ENCODE results near the gene GALT. TPM values are rescaled to one million over a fixed set of nuclear protein-coding genes. Genes with fewer than 3 reads are reported as not detected.

GALT gene
- total and polyA plus RNA-seq, 2 of the 13 experiments (the other 11 are each of a cell fraction or from before 2014, with no cell fraction given): 40.4 to 46.3 TPM

DNA sequence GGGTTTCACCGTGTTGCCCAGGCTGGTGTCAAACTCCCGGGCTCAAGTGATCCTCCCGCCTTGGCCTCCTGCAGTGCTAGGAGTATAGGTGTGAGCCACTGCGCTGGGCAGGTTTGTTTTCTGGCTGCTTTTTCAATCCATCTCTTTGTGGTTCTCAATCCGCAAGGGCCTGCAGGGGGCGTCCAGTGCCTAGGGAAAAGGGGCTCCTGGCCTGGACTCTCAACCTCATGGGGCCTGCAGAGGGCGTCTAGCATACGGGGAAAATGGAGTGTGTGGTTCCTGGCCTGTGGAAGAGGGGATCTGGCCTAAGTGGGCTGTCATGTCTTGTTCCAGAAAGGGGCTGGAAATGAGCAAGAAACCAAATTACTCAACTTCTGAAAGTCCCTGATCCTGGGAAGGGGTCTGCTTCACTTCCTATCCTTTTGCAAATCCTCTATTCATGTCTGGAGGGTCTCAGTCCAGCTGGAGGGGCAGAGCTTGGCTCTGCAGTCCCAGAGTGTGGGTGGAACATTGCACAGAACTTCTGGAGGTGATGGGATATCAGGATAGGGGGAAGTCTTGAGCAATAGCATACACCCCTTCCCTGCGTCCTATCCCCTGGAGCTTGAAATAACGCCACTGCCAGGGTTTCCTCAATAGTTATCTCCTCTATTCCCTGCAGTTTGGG is 28.7 kb downstream of the GALT start (continued):
- TF ChIP-seq, protein P1, sequence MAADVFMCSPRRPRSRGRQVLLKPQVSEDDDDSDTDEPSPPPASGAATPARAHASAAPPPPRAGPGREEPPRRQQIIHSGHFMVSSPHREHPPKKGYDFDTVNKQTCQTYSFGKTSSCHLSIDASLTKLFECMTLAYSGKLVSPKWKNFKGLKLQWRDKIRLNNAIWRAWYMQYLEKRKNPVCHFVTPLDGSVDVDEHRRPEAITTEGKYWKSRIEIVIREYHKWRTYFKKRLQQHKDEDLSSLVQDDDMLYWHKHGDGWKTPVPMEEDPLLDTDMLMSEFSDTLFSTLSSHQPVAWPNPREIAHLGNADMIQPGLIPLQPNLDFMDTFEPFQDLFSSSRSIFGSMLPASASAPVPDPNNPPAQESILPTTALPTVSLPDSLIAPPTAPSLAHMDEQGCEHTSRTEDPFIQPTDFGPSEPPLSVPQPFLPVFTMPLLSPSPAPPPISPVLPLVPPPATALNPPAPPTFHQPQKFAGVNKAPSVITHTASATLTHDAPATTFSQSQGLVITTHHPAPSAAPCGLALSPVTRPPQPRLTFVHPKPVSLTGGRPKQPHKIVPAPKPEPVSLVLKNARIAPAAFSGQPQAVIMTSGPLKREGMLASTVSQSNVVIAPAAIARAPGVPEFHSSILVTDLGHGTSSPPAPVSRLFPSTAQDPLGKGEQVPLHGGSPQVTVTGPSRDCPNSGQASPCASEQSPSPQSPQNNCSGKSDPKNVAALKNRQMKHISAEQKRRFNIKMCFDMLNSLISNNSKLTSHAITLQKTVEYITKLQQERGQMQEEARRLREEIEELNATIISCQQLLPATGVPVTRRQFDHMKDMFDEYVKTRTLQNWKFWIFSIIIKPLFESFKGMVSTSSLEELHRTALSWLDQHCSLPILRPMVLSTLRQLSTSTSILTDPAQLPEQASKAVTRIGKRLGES (CRISPR knock-in tag; IDR thresholded peaks at IDR 0.05; ENCODE audit: borderline replicate concordance): no peak
- TF ChIP-seq BRD4 (CRISPR knock-in tag; IDR thresholded peaks at IDR 0.05) (no peak), SP140L (CRISPR knock-in tag; IDR thresholded peaks at IDR 0.05; ENCODE audit: borderline replicate concordance) (no peak), ZNF773 (CRISPR knock-in tag; IDR thresholded peaks at IDR 0.05; ENCODE audit: borderline replicate concordance) (no peak), ZNF629 (CRISPR knock-in tag; conservative IDR thresholded peaks at IDR 0.05) (no peak), HNRNPL (IDR thresholded peaks at IDR 0.05; ENCODE audit: low read depth, low read length) (no peak), REL (CRISPR knock-in tag; conservative IDR thresholded peaks at IDR 0.05) (no peak), ZNF720 (CRISPR knock-in tag; IDR thresholded peaks at IDR 0.05) (no peak), ZNF703 (CRISPR knock-in tag; IDR thresholded peaks at IDR 0.05; ENCODE audit: borderline replicate concordance) (no peak), EEA1 (CRISPR knock-in tag; IDR thresholded peaks at IDR 0.05; ENCODE audit: borderline replicate concordance) (no peak), ZNF251 (CRISPR knock-in tag; IDR thresholded peaks at IDR 0.05) (no peak), ZNF510 (CRISPR knock-in tag; IDR thresholded peaks at IDR 0.05; ENCODE audit: low read depth) (no peak), JUND (CRISPR knock-in tag; IDR thresholded peaks at IDR 0.05) (no peak), ZNF24 (IDR thresholded peaks at IDR 0.05) (no peak)
- TF ChIP-seq, protein P2, sequence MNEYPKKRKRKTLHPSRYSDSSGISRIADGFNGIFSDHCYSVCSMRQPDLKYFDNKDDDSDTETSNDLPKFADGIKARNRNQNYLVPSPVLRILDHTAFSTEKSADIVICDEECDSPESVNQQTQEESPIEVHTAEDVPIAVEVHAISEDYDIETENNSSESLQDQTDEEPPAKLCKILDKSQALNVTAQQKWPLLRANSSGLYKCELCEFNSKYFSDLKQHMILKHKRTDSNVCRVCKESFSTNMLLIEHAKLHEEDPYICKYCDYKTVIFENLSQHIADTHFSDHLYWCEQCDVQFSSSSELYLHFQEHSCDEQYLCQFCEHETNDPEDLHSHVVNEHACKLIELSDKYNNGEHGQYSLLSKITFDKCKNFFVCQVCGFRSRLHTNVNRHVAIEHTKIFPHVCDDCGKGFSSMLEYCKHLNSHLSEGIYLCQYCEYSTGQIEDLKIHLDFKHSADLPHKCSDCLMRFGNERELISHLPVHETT (CRISPR knock-in tag; conservative IDR thresholded peaks at IDR 0.05): no peak
- TF ChIP-seq, protein P3, sequence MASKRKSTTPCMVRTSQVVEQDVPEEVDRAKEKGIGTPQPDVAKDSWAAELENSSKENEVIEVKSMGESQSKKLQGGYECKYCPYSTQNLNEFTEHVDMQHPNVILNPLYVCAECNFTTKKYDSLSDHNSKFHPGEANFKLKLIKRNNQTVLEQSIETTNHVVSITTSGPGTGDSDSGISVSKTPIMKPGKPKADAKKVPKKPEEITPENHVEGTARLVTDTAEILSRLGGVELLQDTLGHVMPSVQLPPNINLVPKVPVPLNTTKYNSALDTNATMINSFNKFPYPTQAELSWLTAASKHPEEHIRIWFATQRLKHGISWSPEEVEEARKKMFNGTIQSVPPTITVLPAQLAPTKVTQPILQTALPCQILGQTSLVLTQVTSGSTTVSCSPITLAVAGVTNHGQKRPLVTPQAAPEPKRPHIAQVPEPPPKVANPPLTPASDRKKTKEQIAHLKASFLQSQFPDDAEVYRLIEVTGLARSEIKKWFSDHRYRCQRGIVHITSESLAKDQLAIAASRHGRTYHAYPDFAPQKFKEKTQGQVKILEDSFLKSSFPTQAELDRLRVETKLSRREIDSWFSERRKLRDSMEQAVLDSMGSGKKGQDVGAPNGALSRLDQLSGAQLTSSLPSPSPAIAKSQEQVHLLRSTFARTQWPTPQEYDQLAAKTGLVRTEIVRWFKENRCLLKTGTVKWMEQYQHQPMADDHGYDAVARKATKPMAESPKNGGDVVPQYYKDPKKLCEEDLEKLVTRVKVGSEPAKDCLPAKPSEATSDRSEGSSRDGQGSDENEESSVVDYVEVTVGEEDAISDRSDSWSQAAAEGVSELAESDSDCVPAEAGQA (IDR thresholded peaks at IDR 0.05; ENCODE audit: low read depth): no peak
- TF ChIP-seq, protein P3 (CRISPR knock-in tag; IDR thresholded peaks at IDR 0.05; ENCODE audit: borderline replicate concordance): no peak
- TF ChIP-seq, protein P4, sequence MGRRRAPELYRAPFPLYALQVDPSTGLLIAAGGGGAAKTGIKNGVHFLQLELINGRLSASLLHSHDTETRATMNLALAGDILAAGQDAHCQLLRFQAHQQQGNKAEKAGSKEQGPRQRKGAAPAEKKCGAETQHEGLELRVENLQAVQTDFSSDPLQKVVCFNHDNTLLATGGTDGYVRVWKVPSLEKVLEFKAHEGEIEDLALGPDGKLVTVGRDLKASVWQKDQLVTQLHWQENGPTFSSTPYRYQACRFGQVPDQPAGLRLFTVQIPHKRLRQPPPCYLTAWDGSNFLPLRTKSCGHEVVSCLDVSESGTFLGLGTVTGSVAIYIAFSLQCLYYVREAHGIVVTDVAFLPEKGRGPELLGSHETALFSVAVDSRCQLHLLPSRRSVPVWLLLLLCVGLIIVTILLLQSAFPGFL (CRISPR knock-in tag; IDR thresholded peaks at IDR 0.05): no peak
- TF ChIP-seq, protein P5, sequence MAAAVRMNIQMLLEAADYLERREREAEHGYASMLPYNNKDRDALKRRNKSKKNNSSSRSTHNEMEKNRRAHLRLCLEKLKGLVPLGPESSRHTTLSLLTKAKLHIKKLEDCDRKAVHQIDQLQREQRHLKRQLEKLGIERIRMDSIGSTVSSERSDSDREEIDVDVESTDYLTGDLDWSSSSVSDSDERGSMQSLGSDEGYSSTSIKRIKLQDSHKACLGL (CRISPR knock-in tag; IDR thresholded peaks at IDR 0.05): 0 out of 2 replicates have a peak, but pooled peaks have one; percentile 35

Data from HepG2 (cell line).